Adrenal gland (tissue), 12 donors: Measurements from ENCODE around the gene SEC23B. TPM values are rescaled to one million over a fixed set of nuclear protein-coding genes. Genes with fewer than 3 reads are reported as not detected.

Experiments used
- DNase-seq, 7 donors: peaks; one replicate each; pipeline ENCODE4 v3.0.0-alpha.2; 2019 to 2020
- H3K27ac ChIP-seq, 5 donors: fragments of 200-600 bp; sonication (generic) in 4 of 5; 1 replicate in 3 of 5; 2 replicates in 2 of 5; pipeline versions ENCODE4 v1.5.1 to v1.8.0; 2016 to 2020; ENCODE audit warnings: mild to moderate bottlenecking in 1 of 5
- H3K27me3 ChIP-seq: fragments of 200-600 bp; 2 replicates; pipeline ENCODE4 v1.8.0; 2021
- H3K36me3 ChIP-seq, 2 donors: fragments of 200-600 bp; replicated peaks in 1 of 2; 1 replicate in 1 of 2; 2 replicates in 1 of 2; pipeline versions ENCODE4 v1.5.1 to v1.8.0; 2018 to 2022
- H3K4me1 ChIP-seq, 2 donors: fragments of 200-600 bp; replicated peaks in 1 of 2; 1 replicate in 1 of 2; 2 replicates in 1 of 2; pipeline versions ENCODE4 v1.5.1 to v1.8.0; 2018 to 2021
- H3K4me3 ChIP-seq, 4 donors: fragments of 200-600 bp; sonication (generic) in 3 of 4; one replicate each; pipeline ENCODE4 v1.5.1; 2016 to 2018
- H3K9me3 ChIP-seq, 3 donors: fragments of 200-600 bp; sonication (generic) in 1 of 3; replicated peaks in 1 of 3; 1 replicate in 2 of 3; 2 replicates in 1 of 3; pipeline versions ENCODE4 v1.5.1 to v1.8.0; 2016 to 2021
- POLR2A ChIP-seq, 2 donors: fragments of 450-650 bp; IDR thresholded peaks; one replicate each; pipeline ENCODE4 v1.6.1; 2017; ENCODE audit warnings: antibody characterized with exemption in 2 of 2, mild to moderate bottlenecking in 2 of 2, moderate library complexity in 1 of 2
- WGBS, 4 donors: extraction: QIAGEN DNeasy Blood & Tissue Kit in 2 of 4; methylation state at CpG; one replicate each; pipeline versions ENCODE4 v1.1.5 to v1.1.7; 2013 to 2017; 5-methylcytosine and 5-hydroxymethylcytosine counted together
- intact Hi-C, 2 donors: fragments of 100-400 bp; cut with DNase I; formaldehyde crosslinking; loops; one replicate each; pipeline versions ENCODE4 v1.14.1 to v1.15.0; 2022 to 2023
- polyA plus RNA-seq, 3 donors: library from polyadenylated mRNA; stranded (reverse); fragments of 200-250 nt in 2 of 3; fragments of 350-450 nt in 1 of 3; fragmentation: Illumina TruSeq in 1 of 3; extraction: RNeasy Lipid Tissue Mini Kit (QIAGEN cat#74804) in 1 of 3; gene quantifications; one replicate each; pipeline ENCODE4 v1.2.3, GENCODE V29; 2013 to 2014
- total RNA-seq, 9 donors: library from RNA; depleted of rRNA in 4 of 9; stranded (reverse); fragments of >200 nt in 4 of 9; fragments of 120-200 nt in 1 of 9; fragmentation: NEBNext Ultra II Directional in 1 of 9; extraction: Animal tissue kit (Norgen Biotek cat#: 25700) in 1 of 9; gene quantifications; one replicate each; pipeline versions ENCODE4 v1.1.0 to v1.2.4, GENCODE V29; 2013 to 2023
- TF ChIP-seq, protein P1 (sequence below), 6 experiments: fragments of 450-650 bp in 4 of 6; fragments of 200-600 bp in 2 of 6; sonication (generic) in 1 of 6; IDR thresholded peaks; 1 replicate in 5 of 6; 2 replicates in 1 of 6; pipeline versions ENCODE4 v1.5.1 to v1.8.0; 2016 to 2021; ENCODE audit warnings: antibody characterized with exemption in 6 of 6, mild to moderate bottlenecking in 2 of 6, moderate library complexity in 1 of 6
- donor health status: healthy with polysubstance abuse.
- donor health status: Bipolar disorder and iron deficiency.
- donor health status: DM: yes; HTN: yes; CAD: no.
- donor health status: DM: no; HTN: no; CAD: no.
- donor health status: DM: no; HTN: no; CAD: no.
- donor health status: DM: yes; HTN: yes; CAD: no.

SEC23B gene
- total and polyA plus RNA-seq, 12 donors, result 7.1 to 241 (median 76.1) TPM

DNA sequence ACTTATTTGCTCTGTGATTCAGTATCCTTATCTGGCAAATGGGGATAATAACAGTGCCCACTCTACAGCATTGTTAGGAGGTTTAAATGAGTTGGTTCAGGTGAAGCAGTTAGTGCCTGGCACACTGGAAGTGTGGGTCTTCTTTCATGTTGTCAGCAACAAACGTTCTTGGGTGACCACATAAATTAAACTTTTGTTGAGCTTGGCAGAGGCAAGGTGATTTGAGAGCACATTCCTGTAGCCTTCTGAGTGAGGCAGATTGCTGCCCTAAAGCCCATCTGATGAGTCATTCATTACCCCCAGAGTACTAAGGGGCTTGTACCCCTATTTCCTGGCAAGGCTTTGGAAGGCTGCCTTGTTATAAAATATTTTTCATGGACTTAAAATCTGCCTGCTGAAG is 25.8 kb downstream of the SEC23B start:
- Histone ChIP-seq H3K27me3 (no peaks in the 10 kb centered on the region), H3K9me3 (no peaks in the 10 kb centered on the region), H3K4me1 (no peaks in the 10 kb centered on the region), H3K4me3 (no peak overlapping the region), H3K27ac (no peak overlapping the region), H3K36me3 (peaks cover 0 to 86% of the 10 kb centered on the region in 2 donors)
- WGBS, 4 donors, result 30 to 53% (median 38%) methylated on average over 1 of the region's 1 CpG
- intact Hi-C loops, result no loop called here
- DNase-seq, result no peak
- no peak for TF ChIP-seq POLR2A (IDR thresholded peaks at IDR 0.05)
- TF ChIP-seq, protein P1, sequence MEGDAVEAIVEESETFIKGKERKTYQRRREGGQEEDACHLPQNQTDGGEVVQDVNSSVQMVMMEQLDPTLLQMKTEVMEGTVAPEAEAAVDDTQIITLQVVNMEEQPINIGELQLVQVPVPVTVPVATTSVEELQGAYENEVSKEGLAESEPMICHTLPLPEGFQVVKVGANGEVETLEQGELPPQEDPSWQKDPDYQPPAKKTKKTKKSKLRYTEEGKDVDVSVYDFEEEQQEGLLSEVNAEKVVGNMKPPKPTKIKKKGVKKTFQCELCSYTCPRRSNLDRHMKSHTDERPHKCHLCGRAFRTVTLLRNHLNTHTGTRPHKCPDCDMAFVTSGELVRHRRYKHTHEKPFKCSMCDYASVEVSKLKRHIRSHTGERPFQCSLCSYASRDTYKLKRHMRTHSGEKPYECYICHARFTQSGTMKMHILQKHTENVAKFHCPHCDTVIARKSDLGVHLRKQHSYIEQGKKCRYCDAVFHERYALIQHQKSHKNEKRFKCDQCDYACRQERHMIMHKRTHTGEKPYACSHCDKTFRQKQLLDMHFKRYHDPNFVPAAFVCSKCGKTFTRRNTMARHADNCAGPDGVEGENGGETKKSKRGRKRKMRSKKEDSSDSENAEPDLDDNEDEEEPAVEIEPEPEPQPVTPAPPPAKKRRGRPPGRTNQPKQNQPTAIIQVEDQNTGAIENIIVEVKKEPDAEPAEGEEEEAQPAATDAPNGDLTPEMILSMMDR (IDR thresholded peaks at IDR 0.05), result no peak

DNA sequence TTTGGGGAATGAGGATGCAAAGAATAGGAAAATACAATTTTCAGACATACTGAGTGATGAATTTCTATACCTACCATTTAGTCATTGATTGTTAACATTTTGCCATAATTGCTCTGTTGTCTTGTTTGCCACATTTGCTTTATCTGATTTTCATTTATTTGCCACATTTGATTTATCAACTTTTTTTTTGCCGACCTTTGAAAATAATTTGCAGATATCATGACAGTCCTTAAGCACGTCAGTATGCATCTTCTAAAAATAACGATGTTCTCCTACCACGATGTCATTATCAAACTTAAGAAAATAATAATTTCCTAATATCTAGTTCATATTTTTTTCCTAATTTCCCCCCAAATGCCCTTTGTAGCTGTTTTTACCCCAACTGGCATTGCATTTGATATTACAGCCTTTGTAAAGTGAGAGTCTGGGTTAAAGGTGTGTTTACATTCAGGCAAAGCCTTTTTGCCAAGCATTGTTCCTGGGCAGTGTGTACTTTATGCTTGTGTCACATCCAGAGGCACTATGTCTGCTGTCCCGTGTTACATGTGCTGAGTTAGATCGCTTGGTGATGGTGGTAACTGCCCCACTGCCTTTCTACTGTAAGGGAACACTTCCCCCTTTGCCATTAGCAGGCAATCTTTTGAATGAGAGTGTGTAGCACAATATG is 26.4 kb downstream of the SEC23B start:
- no peak for DNase-seq
- Histone ChIP-seq H3K27ac (no peak overlapping the region), H3K9me3 (no peaks in the 10 kb centered on the region), H3K36me3 (peaks cover 0 to 80% of the 10 kb centered on the region in 2 donors), H3K4me3 (no peak overlapping the region), H3K27me3 (no peaks in the 10 kb centered on the region), H3K4me1 (no peaks in the 10 kb centered on the region)
- intact Hi-C loops, result no loop called here
- 81 to 92% (median 82%) methylated on average over 6 of the region's 6 CpGs for WGBS, 4 donors
- TF ChIP-seq, protein P1 (IDR thresholded peaks at IDR 0.05), result no peak

DNA sequence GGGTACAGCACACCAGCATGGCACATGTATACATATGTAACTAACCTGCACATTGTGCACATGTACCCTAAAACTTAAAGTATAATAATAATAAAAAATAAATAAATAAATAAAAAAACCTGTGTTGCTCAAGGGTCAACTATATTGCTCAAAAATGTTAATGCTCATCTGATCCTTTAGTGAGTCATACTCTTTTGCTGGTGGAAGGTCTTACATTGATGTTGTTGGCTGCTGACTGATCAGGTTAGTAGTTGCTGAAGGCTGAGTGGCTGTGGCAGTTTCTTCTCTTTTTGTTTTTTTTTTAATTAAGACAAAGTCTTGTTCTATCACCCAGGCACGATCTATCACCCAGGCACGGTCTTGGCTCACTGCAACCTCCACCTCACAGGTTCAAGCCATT is 29.9 kb downstream of the SEC23B start:
- H3K27ac ChIP-seq, result no peak overlapping the region
- intact Hi-C loops, result no loop called here
- no peaks in the 10 kb centered on the region for H3K9me3 ChIP-seq
- H3K27me3 ChIP-seq, result no peaks in the 10 kb centered on the region
- 77 to 100% (median 97%) methylated on average over 2 of the region's 2 CpGs for WGBS, 4 donors
- H3K4me3 ChIP-seq, result no peak overlapping the region
- TF ChIP-seq, protein P1 (IDR thresholded peaks at IDR 0.05), result no peak
- no peak for TF ChIP-seq POLR2A (IDR thresholded peaks at IDR 0.05)
- no peaks in the 10 kb centered on the region for H3K4me1 ChIP-seq
- DNase-seq, result no peak
- H3K36me3 ChIP-seq, result peaks cover 0 to 61% of the 10 kb centered on the region in 2 donors

DNA sequence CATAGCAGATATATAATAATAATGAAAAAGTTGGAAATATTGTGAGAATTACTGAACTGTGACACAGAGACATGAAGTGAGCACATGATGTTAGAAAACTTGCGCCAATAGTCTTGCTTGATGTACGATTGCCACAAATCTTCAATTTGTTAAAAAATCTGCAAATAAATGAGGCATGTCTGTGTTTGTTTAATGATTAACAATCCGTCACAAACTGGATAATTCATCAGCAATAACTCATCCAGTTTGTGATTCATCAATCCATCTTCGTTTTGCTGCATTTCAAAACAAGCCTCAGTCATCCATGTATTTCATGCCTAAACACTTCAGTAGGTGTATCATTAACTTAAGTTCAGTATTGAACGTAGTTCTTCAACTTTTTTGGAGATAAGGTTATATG is 34.0 kb downstream of the SEC23B start:
- H3K27me3 ChIP-seq, result no peaks in the 10 kb centered on the region
- no peaks in the 10 kb centered on the region for H3K9me3 ChIP-seq
- intact Hi-C loops, result no loop called here
- peaks cover 0 to 64% of the 10 kb centered on the region in 2 donors for H3K36me3 ChIP-seq
- H3K4me3 ChIP-seq, result no peak overlapping the region
- no peak overlapping the region for H3K27ac ChIP-seq
- TF ChIP-seq, protein P1 (IDR thresholded peaks at IDR 0.05), result no peak
- no peak for TF ChIP-seq POLR2A (IDR thresholded peaks at IDR 0.05)
- WGBS, 4 donors, result 77 to 87% (median 82%) methylated on average over 5 of the region's 5 CpGs
- no peaks in the 10 kb centered on the region for H3K4me1 ChIP-seq
- no peak for DNase-seq
